ENCODE measurements around the gene MSH5.

GRCh38 chr6:31711233-31711632 lies 28.6 kb upstream of the MSH5 start:
- TF ChIP-seq CTCF (IDR thresholded peaks at IDR 0.05) (no peak), POLR2A (IDR thresholded peaks at IDR 0.05) (no peak)
